CD14-positive monocyte (primary cell): ENCODE data around the gene IMMP2L. TPM values are rescaled to one million over a fixed set of nuclear protein-coding genes. Genes with fewer than 3 reads are reported as not detected.

ENCODE experiments used
- DNase-seq, 3 donors: peaks; one replicate each; pipeline ENCODE4 v3.0.0-alpha.2; 2011 to 2022
- H2AFZ ChIP-seq: 2 replicates; pipeline ENCODE4 v1.6.0; 2012; ENCODE audit warnings: mild to moderate bottlenecking, low read depth, low read length, inconsistent platforms; ENCODE audit not compliant: insufficient read depth, poor library complexity, severe bottlenecking
- H3K27ac ChIP-seq, 2 donors: 1 replicate in 1 of 2; 2 replicates in 1 of 2; pipeline ENCODE4 v1.5.1; 2012 to 2013; ENCODE audit warnings: low read length in 2 of 2, control low read depth in 1 of 2, inconsistent platforms in 1 of 2, low read depth in 1 of 2, mild to moderate bottlenecking in 1 of 2
- H3K27me3 ChIP-seq, 2 donors: one replicate each; pipeline versions ENCODE4 v1.6.0 to v1.6.1; 2011 to 2013; ENCODE audit warnings: low read length in 2 of 2; ENCODE audit not compliant: control insufficient read depth in 2 of 2, insufficient read depth in 2 of 2
- H3K36me3 ChIP-seq, 2 donors: replicated peaks in 1 of 2; 1 replicate in 1 of 2; 2 replicates in 1 of 2; pipeline versions ENCODE4 v1.5.1 to v1.6.1; 2012 to 2013; ENCODE audit warnings: low read length in 2 of 2, control low read depth in 1 of 2, inconsistent platforms in 1 of 2, mild to moderate bottlenecking in 1 of 2; ENCODE audit not compliant: insufficient read depth in 2 of 2, control insufficient read depth in 1 of 2
- H3K4me1 ChIP-seq, 2 donors: 1 replicate in 1 of 2; 2 replicates in 1 of 2; pipeline versions ENCODE4 v1.5.1 to v1.6.1; 2012 to 2013; ENCODE audit warnings: low read length in 2 of 2, control low read depth in 1 of 2, inconsistent platforms in 1 of 2, mild to moderate bottlenecking in 1 of 2, moderate library complexity in 1 of 2; ENCODE audit not compliant: insufficient read depth in 2 of 2, control insufficient read depth in 1 of 2
- H3K4me2 ChIP-seq: replicated peaks from 2 replicates; pipeline ENCODE3; 2012; ENCODE audit warnings: low read length, moderate library complexity, mild to moderate bottlenecking; ENCODE audit not compliant: poor library complexity, severe bottlenecking; ENCODE audit errors: extremely low read depth
- H3K4me3 ChIP-seq, 3 experiments: fragments of 200-600 bp in 1 of 3; sonication (generic) in 1 of 3; replicated peaks in 1 of 3; 1 replicate in 2 of 3; 2 replicates in 1 of 3; pipeline ENCODE4 v1.5.1; 2011 to 2013; ENCODE audit warnings: low read length in 3 of 3, mild to moderate bottlenecking in 3 of 3, control low read depth in 2 of 3, low read depth in 2 of 3, inconsistent platforms in 1 of 3, moderate library complexity in 1 of 3
- H3K79me2 ChIP-seq: 2 replicates; pipeline ENCODE4 v1.6.0; 2012; ENCODE audit warnings: mild to moderate bottlenecking, control low read depth, inconsistent platforms, low read length, moderate library complexity; ENCODE audit not compliant: insufficient read depth
- H3K9ac ChIP-seq: 2 replicates; pipeline ENCODE4 v1.6.0; 2017; ENCODE audit warnings: low read length, mild to moderate bottlenecking; ENCODE audit not compliant: insufficient read depth, poor library complexity, severe bottlenecking
- H3K9me3 ChIP-seq, 2 donors: replicated peaks in 1 of 2; 1 replicate in 1 of 2; 2 replicates in 1 of 2; pipeline versions ENCODE4 v1.5.1 to v1.6.1; 2012 to 2013; ENCODE audit warnings: low read length in 2 of 2, control low read depth in 1 of 2; ENCODE audit not compliant: control insufficient read depth in 1 of 2, insufficient read depth in 1 of 2
- H4K20me1 ChIP-seq: 2 replicates; pipeline ENCODE4 v1.6.0; 2012; ENCODE audit warnings: mild to moderate bottlenecking, low read length, control low read depth, moderate library complexity; ENCODE audit not compliant: insufficient read depth
- H3K27ac Mint-ChIP-seq, 7 donors: one replicate each; pipeline ENCODE4 v1.8.0; 2020; ENCODE audit warnings: mild to moderate bottlenecking in 7 of 7, mixed read lengths in 7 of 7, moderate library complexity in 6 of 7, inconsistent platforms in 2 of 7
- H3K27me3 Mint-ChIP-seq, 3 donors: one replicate each; pipeline ENCODE4 v1.8.0; 2021 to 2022; ENCODE audit warnings: low read depth in 3 of 3, mild to moderate bottlenecking in 3 of 3, mixed read lengths in 3 of 3, moderate library complexity in 3 of 3, inconsistent platforms in 1 of 3
- H3K36me3 Mint-ChIP-seq, 2 donors: one replicate each; pipeline ENCODE4 v1.8.0; 2020; ENCODE audit warnings: mixed read lengths in 2 of 2, inconsistent platforms in 1 of 2, mild to moderate bottlenecking in 1 of 2
- H3K4me1 Mint-ChIP-seq: one replicate; pipeline ENCODE4 v1.8.0; 2020; ENCODE audit warnings: mild to moderate bottlenecking, mixed read lengths
- H3K4me3 Mint-ChIP-seq, 2 donors: one replicate each; pipeline ENCODE4 v1.8.0; 2020; ENCODE audit warnings: mild to moderate bottlenecking in 2 of 2, mixed read lengths in 2 of 2, moderate library complexity in 1 of 2
- H3K9me3 Mint-ChIP-seq, 7 donors: one replicate each; pipeline ENCODE4 v1.8.0; 2020 to 2022; ENCODE audit warnings: mixed read lengths in 7 of 7, mild to moderate bottlenecking in 6 of 7, moderate library complexity in 6 of 7, inconsistent platforms in 2 of 7
- WGBS: methylation state at CpG from one replicate; pipeline ENCODE4 v1.1.5; 2013; ENCODE audit warnings: missing lambda C conversion rate; ENCODE audit not compliant: insufficient coverage; 5-methylcytosine and 5-hydroxymethylcytosine counted together
- intact Hi-C, 2 donors: fragments of 100-400 bp; cut with micrococcal nuclease; formaldehyde crosslinking; loops; one replicate each; pipeline versions ENCODE4 v1.15.0 to v1.15.1; 2023
- polyA plus RNA-seq, 3 donors: library from polyadenylated mRNA; depleted of rRNA in 1 of 3; unstranded in 2 of 3; stranded (reverse) in 1 of 3; fragments of 300-500 nt in 2 of 3; fragments of >200 nt in 1 of 3; fragmentation: Illumina TruSeq in 2 of 3; gene quantifications; 1 replicate in 2 of 3; 2 replicates in 1 of 3; pipeline ENCODE4 v1.2.3, GENCODE V29; 2012 to 2021
- TF ChIP-seq, protein P1 (sequence below): fragments of 200-600 bp; IDR thresholded peaks from one replicate; pipeline ENCODE4 v1.8.0; 2022; ENCODE audit warnings: antibody characterized with exemption, mild to moderate bottlenecking

The IMMP2L gene
- polyA plus RNA-seq, 3 donors: 1.9 to 6.4 (median 6.2) TPM

DNA sequence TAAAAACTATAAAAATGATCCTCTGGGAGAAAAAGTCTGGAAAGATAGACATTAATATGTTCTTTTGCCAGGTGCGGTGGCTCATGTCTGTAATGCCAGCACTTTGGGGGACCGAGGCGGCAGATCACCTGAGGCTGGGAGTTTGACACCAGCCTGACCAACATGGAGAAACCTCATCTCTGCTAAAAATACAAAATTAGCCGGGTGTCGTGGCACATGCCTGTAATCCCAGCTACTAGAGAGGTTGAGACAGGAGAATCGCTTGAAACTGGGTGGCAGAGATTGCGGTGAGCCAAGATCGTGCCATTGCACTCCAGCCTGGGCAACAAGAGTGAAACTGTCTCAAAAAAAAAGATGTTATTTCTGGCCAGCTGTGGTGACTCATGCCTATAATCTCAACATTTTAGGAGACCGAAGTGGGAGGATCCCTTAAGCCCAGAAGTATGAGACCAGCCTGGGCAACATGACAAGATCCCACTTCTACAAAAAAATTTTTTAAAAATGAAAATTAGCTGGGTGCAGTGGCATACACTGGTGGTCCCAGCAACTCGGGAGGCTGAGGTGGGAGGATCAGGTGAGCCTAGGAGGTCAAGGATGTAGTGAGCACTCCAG is 573.3 kb downstream of the IMMP2L start:
- DNase-seq: no peak
- H3K36me3 ChIP-seq: no peaks in the 10 kb centered on the region
- 95% methylated on average over 6 of the region's 10 CpGs for WGBS
- H3K9me3 Mint-ChIP-seq: peaks cover 0 to 5% (median 0%) of the 10 kb centered on the region in 7 donors
- H3K27me3 Mint-ChIP-seq: peaks cover 0 to 2% (median 0%) of the 10 kb centered on the region in 3 donors
- intact Hi-C loops: no loop called here
- H2AFZ ChIP-seq: no peak overlapping the region
- H3K4me2 ChIP-seq: no peak overlapping the region
- no peak overlapping the region for H3K4me3 Mint-ChIP-seq
- H3K9ac ChIP-seq: no peak overlapping the region
- no peaks in the 10 kb centered on the region for H4K20me1 ChIP-seq
- H3K36me3 Mint-ChIP-seq: no peaks in the 10 kb centered on the region
- no peak overlapping the region for H3K4me3 ChIP-seq
- H3K4me1 Mint-ChIP-seq: no peaks in the 10 kb centered on the region
- no peaks in the 10 kb centered on the region for H3K4me1 ChIP-seq
- H3K27me3 ChIP-seq: no peaks in the 10 kb centered on the region
- no peaks in the 10 kb centered on the region for H3K9me3 ChIP-seq
- no peak overlapping the region for H3K27ac ChIP-seq
- TF ChIP-seq, protein P1, sequence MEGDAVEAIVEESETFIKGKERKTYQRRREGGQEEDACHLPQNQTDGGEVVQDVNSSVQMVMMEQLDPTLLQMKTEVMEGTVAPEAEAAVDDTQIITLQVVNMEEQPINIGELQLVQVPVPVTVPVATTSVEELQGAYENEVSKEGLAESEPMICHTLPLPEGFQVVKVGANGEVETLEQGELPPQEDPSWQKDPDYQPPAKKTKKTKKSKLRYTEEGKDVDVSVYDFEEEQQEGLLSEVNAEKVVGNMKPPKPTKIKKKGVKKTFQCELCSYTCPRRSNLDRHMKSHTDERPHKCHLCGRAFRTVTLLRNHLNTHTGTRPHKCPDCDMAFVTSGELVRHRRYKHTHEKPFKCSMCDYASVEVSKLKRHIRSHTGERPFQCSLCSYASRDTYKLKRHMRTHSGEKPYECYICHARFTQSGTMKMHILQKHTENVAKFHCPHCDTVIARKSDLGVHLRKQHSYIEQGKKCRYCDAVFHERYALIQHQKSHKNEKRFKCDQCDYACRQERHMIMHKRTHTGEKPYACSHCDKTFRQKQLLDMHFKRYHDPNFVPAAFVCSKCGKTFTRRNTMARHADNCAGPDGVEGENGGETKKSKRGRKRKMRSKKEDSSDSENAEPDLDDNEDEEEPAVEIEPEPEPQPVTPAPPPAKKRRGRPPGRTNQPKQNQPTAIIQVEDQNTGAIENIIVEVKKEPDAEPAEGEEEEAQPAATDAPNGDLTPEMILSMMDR: no peak
- no peaks in the 10 kb centered on the region for H3K79me2 ChIP-seq
- H3K27ac Mint-ChIP-seq: peak overlapping the region in 1 of 7 donors; percentile 16

DNA sequence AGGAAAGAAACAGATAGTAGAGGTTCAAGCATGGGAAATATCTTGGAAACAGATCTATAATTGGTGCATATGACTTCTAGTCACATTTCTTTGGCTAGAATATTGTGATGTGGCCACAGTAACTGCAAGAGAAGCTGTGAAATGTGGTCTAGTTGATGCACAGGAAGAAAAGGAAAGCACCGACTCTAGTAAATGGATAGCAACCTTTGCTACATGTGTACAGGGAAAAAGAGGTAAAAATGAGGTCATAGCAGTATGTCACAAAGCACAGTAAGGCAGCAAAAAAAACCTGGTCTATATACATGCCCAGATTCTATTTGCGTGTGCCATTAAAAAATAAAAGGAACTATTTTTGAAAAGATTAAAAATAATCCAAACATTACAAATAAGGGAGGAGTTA is 573.9 kb downstream of the IMMP2L start:
- WGBS: 100% methylated on average over 1 of the region's 2 CpGs
- Histone ChIP-seq H3K79me2 (no peaks in the 10 kb centered on the region), H3K36me3 (no peaks in the 10 kb centered on the region), H3K4me3 (no peak overlapping the region), H3K9me3 (no peaks in the 10 kb centered on the region), H3K27me3 (no peaks in the 10 kb centered on the region), H3K9ac (no peak overlapping the region), H3K4me1 (no peaks in the 10 kb centered on the region), H2AFZ (no peak overlapping the region), H3K4me2 (no peak overlapping the region), H4K20me1 (no peaks in the 10 kb centered on the region), H3K27ac (no peak overlapping the region)
- H3K4me3 Mint-ChIP-seq: no peak overlapping the region
- H3K9me3 Mint-ChIP-seq: peaks cover 0 to 5% (median 0%) of the 10 kb centered on the region in 7 donors
- no peak overlapping the region for H3K27ac Mint-ChIP-seq
- H3K36me3 Mint-ChIP-seq: no peaks in the 10 kb centered on the region
- no peak for DNase-seq
- no peaks in the 10 kb centered on the region for H3K4me1 Mint-ChIP-seq
- H3K27me3 Mint-ChIP-seq: peaks cover 0 to 2% (median 0%) of the 10 kb centered on the region in 3 donors
- TF ChIP-seq, protein P1: no peak
- intact Hi-C loops: no loop called here
